Keratinocyte (primary cell): ENCODE measurements around the gene NEIL1. TPM values are rescaled to one million over a fixed set of nuclear protein-coding genes. Genes with fewer than 3 reads are reported as not detected.

Source experiments
- DNase-seq: peaks from one replicate; pipeline ENCODE4 v3.0.0-alpha.2; 2011; ENCODE audit warnings: low read depth, missing footprints, low spot score
- FAIRE-seq: peaks from 2 replicates; lab custom pipeline; 2011; peaks lifted over from hg19 to GRCh38; lab: Jason Lieb, UNC
- H2AFZ ChIP-seq: 2 replicates; pipeline ENCODE4 v1.6.0; 2012; ENCODE audit warnings: low read length, control low read depth, inconsistent platforms; ENCODE audit not compliant: control insufficient read depth
- H3K27ac ChIP-seq: 2 replicates; pipeline ENCODE4 v1.5.1; 2011; ENCODE audit warnings: low read length; ENCODE audit not compliant: control insufficient read depth, insufficient read depth
- H3K27me3 ChIP-seq: 3 replicates; pipeline ENCODE4 v1.6.0; 2011; ENCODE audit warnings: low read length; ENCODE audit not compliant: control insufficient read depth, insufficient read depth; ENCODE audit errors: extremely low read depth
- H3K36me3 ChIP-seq, 2 experiments: 2 replicates in 1 of 2; 3 replicates in 1 of 2; pipeline ENCODE4 v1.5.1; 2011; ENCODE audit warnings: low read length in 2 of 2, mild to moderate bottlenecking in 1 of 2; ENCODE audit not compliant: control insufficient read depth in 2 of 2, insufficient read depth in 2 of 2; ENCODE audit errors: extremely low read depth in 1 of 2
- H3K4me1 ChIP-seq: 3 replicates; pipeline ENCODE4 v1.5.1; 2011; ENCODE audit warnings: low read length; ENCODE audit not compliant: control insufficient read depth, insufficient read depth; ENCODE audit errors: extremely low read depth
- H3K4me2 ChIP-seq: 3 replicates; pipeline ENCODE4 v1.6.0; 2011; ENCODE audit warnings: low read depth, low read length; ENCODE audit not compliant: control insufficient read depth, insufficient read depth; ENCODE audit errors: extremely low read depth
- H3K4me3 ChIP-seq, 3 experiments: fragments of 200-600 bp in 1 of 3; sonication (generic) in 1 of 3; 2 replicates in 2 of 3; 3 replicates in 1 of 3; pipeline ENCODE4 v1.5.1; 2011 to 2016; ENCODE audit warnings: low read length in 3 of 3, mild to moderate bottlenecking in 3 of 3, control low read depth in 2 of 3, inconsistent platforms in 1 of 3, low read depth in 1 of 3, mixed read lengths in 1 of 3, mixed run types in 1 of 3, moderate library complexity in 1 of 3; ENCODE audit not compliant: control insufficient read depth in 2 of 3, insufficient read depth in 2 of 3; ENCODE audit errors: extremely low read depth in 1 of 3
- H3K79me2 ChIP-seq: 2 replicates; pipeline ENCODE4 v1.6.0; 2012; ENCODE audit warnings: low read length; ENCODE audit not compliant: control insufficient read depth, insufficient read depth
- H3K9ac ChIP-seq: 3 replicates; pipeline ENCODE4 v1.6.0; 2011; ENCODE audit warnings: low read length; ENCODE audit not compliant: control insufficient read depth, insufficient read depth; ENCODE audit errors: extremely low read depth
- H3K9me1 ChIP-seq: 3 replicates; pipeline ENCODE4 v1.6.0; 2011; ENCODE audit warnings: low read length; ENCODE audit not compliant: control insufficient read depth, insufficient read depth; ENCODE audit errors: extremely low read depth
- H3K9me3 ChIP-seq: 2 replicates; pipeline ENCODE4 v1.5.1; 2012; ENCODE audit warnings: low read depth, low read length; ENCODE audit not compliant: control insufficient read depth
- H4K20me1 ChIP-seq: 3 replicates; pipeline ENCODE4 v1.6.0; 2011; ENCODE audit warnings: low read length; ENCODE audit not compliant: control insufficient read depth, insufficient read depth; ENCODE audit errors: extremely low read depth
- CTCF ChIP-seq, 3 experiments: IDR thresholded peaks in 1 of 3; conservative IDR thresholded peaks in 1 of 3; optimal IDR thresholded peaks in 1 of 3; 2 replicates in 2 of 3; 3 replicates in 1 of 3; pipeline versions ENCODE3 to v1.5.1; 2011; ENCODE audit warnings: low read length in 3 of 3, mild to moderate bottlenecking in 3 of 3, moderate library complexity in 2 of 3, control low read depth in 1 of 3, inconsistent platforms in 1 of 3; ENCODE audit not compliant: insufficient read depth in 2 of 3; ENCODE audit errors: extremely low read depth in 1 of 3
- EZH2 ChIP-seq: IDR thresholded peaks from one replicate; pipeline ENCODE4 v1.6.1; 2012; ENCODE audit warnings: inconsistent platforms, mild to moderate bottlenecking, low read length, moderate library complexity
- dilution Hi-C: fragments of 300-500 bp; cut with MboI; formaldehyde crosslinking; loops from one replicate; pipeline ENCODE4 v1.7.0; 2020; ENCODE audit warnings: low sequenced_read_pairs; ENCODE audit not compliant: extremely low pct_ligation_motif_present
- polyA plus RNA-seq, 5 experiments: library from polyadenylated mRNA; depleted of rRNA in 3 of 5; stranded (reverse) in 3 of 5; stranded (forward) in 1 of 5; unstranded in 1 of 5; fragments of >200 nt; gene quantifications; 1 replicate in 1 of 5; 2 replicates in 3 of 5; 3 replicates in 1 of 5; pipeline versions ENCODE4 v1.2.1 to v1.2.3, GENCODE V29; 2011 to 2012; ENCODE audit warnings: missing spikeins in 2 of 5, low read depth in 1 of 5, low replicate concordance in 1 of 5

NEIL1 gene
- polyA plus RNA-seq, 1 donor (not counting 4 experiments of a cell fraction or from before 2014, with no cell fraction given): 5.5 TPM

GRCh38 chr15:75363786-75364185, 16.9 kb downstream of the NEIL1 start:
- Histone ChIP-seq H3K4me3 (no peak overlapping the region), H3K4me1 (peaks cover 6% of the 10 kb centered on the region), H3K9ac (no peak overlapping the region), H2AFZ (no peak overlapping the region), H4K20me1 (no peaks in the 10 kb centered on the region), H3K79me2 (peaks cover 4% of the 10 kb centered on the region), H3K9me3 (no peaks in the 10 kb centered on the region), H3K27ac (no peak overlapping the region), H3K9me1 (no peaks in the 10 kb centered on the region), H3K27me3 (no peaks in the 10 kb centered on the region), H3K4me2 (no peak overlapping the region), H3K36me3 (peaks cover 34 to 42% of the 10 kb centered on the region in 2 experiments)
- TF ChIP-seq EZH2: no peak
- no peak for TF ChIP-seq CTCF (optimal IDR thresholded peaks at IDR 0.05 in 1 of 3, IDR thresholded peaks at IDR 0.05 in 1 of 3, conservative IDR thresholded peaks at IDR 0.05 in 1 of 3; ENCODE audit: extremely low read depth in 1 of 3, insufficient read depth in 2 of 3, low read length in 3 of 3)
- DNase-seq (no peak), FAIRE-seq (no peak)
- dilution Hi-C loops: no loop called here

- no peak overlapping the region for H2AFZ ChIP-seq
- TF ChIP-seq EZH2 (no peak), CTCF (optimal IDR thresholded peaks at IDR 0.05 in 1 of 3, IDR thresholded peaks at IDR 0.05 in 1 of 3, conservative IDR thresholded peaks at IDR 0.05 in 1 of 3; ENCODE audit: extremely low read depth in 1 of 3, insufficient read depth in 2 of 3, low read length in 3 of 3) (no peak)
- H3K4me1 ChIP-seq: peaks cover 13% of the 10 kb centered on the region
- H4K20me1 ChIP-seq: no peaks in the 10 kb centered on the region
- no peak for FAIRE-seq
- peaks cover 28 to 37% of the 10 kb centered on the region in 2 experiments for H3K36me3 ChIP-seq
- no peak overlapping the region for H3K4me2 ChIP-seq
- H3K9me1 ChIP-seq: no peaks in the 10 kb centered on the region
- no peaks in the 10 kb centered on the region for H3K9me3 ChIP-seq
- H3K27me3 ChIP-seq: no peaks in the 10 kb centered on the region
- no peak for DNase-seq
- H3K79me2 ChIP-seq: peaks cover 10% of the 10 kb centered on the region
- no peak overlapping the region for H3K9ac ChIP-seq
- H3K4me3 ChIP-seq: no peak overlapping the region
- dilution Hi-C loops: no loop called here
- no peak overlapping the region for H3K27ac ChIP-seq
Observed at GRCh38 chr15:75364881-75365280, 18.0 kb downstream of the NEIL1 start.
